ENCODE measurements around the gene SRMS. TPM values are rescaled to one million over a fixed set of nuclear protein-coding genes. Genes with fewer than 3 reads are reported as not detected.

The SRMS gene
- total and polyA plus RNA-seq, 2 donors (not counting 3 experiments of a cell fraction or from before 2014, with no cell fraction given), result not detected

DNA sequence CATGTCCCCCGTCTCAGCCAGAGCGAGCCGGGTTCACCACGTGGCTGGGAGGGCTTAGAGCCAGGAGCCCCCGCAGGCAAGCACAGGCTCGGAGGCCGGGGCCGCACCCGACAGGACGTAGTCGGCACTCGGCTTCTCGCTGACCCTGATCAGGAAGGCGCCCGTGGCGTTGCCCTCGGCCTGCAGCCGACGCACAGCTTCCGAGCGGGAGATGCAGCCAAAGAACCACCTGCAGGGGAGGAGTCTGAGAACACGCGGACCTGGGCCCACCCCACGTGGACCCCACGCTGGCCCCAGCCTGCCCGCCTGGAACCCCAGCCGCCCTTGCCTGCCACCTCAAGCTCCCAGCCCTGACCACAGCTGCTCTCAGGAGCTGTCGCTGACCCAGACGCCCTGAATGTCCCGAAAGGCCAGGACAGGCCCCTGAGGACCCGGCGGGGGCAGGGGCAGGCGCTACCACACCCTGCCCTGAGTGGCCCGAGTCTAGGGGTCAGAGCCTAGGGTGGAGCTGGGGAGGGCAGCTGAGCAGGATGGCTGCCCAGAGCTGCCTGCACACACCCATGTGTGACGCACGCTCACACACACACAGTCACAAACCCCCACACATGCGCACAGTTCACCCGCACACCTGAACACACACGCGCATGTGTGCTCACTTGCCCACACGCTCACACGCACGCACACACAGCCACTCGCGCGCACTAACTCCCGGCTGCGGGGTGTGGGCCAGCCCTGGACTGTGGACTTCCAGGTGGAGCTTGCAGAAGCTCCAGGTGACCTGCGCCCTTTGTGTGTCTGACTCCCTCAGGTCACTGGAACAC is 12.5 kb downstream of the SRMS start:
- Histone ChIP-seq H3K9me1 (replicated peaks; ENCODE audit: control insufficient read depth, extremely low read depth, insufficient read depth, low read length) (no peaks in the 10 kb centered on the region), H3K9ac (replicated peaks; ENCODE audit: extremely low read depth, insufficient read depth, low read length) (no peak overlapping the region), H3K4me3 (replicated peaks in 1 of 3; ENCODE audit: insufficient read depth in 1 of 3, low read depth in 1 of 3, low read length in 3 of 3) (no peak overlapping the region), H3K9me3 (replicated peaks; ENCODE audit: control insufficient read depth, insufficient read depth, low read length) (no peaks in the 10 kb centered on the region), H3K27me3 (ENCODE audit: control insufficient read depth in 2 of 2, insufficient read depth in 2 of 2, low read length in 2 of 2) (no peaks in the 10 kb centered on the region), H3K79me2 (ENCODE audit: control insufficient read depth, insufficient read depth, low read length) (no peaks in the 10 kb centered on the region), H3K4me2 (ENCODE audit: insufficient read depth, low read length) (no peak overlapping the region), H3K27ac (ENCODE audit: insufficient read depth, low read depth, low read length) (no peak overlapping the region), H3K36me3 (ENCODE audit: control insufficient read depth in 2 of 2, extremely low read depth in 1 of 2, insufficient read depth in 2 of 2, low read length in 2 of 2) (no peaks in the 10 kb centered on the region), H4K20me1 (replicated peaks; ENCODE audit: control insufficient read depth, extremely low read depth, insufficient read depth, low read length) (no peaks in the 10 kb centered on the region), H2AFZ (ENCODE audit: low read depth, low read length) (no peak overlapping the region), H3K4me1 (ENCODE audit: control insufficient read depth, extremely low read depth, insufficient read depth, low read length) (no peaks in the 10 kb centered on the region)
- POLR2A ChIA-PET, result no interaction called here
- no TSS peak for BruUV-seq (replicated peaks)
- CTCF ChIA-PET, result interaction anchor here (0.9 to 5.7 kb wide), 3 partner anchors 38 to 440 kb away, joined by 4 to 89 read pairs (median 30); no protein-coding TSS in a partner anchor
- FAIRE-seq (no peak), DNase-seq (ENCODE audit: low read depth, low spot score) (no peak)
- intact Hi-C loops (cut with micrococcal nuclease), result no loop called here
- TF ChIP-seq EZH2 (IDR thresholded peaks at IDR 0.05; ENCODE audit: borderline replicate concordance, low read depth, low read length, severe bottlenecking), result peak; percentile 39
- no peak for TF ChIP-seq GATA2 (IDR thresholded peaks at IDR 0.05; ENCODE audit: insufficient read depth, insufficient read length, low read depth, low read length)
- TF ChIP-seq, protein P1, sequence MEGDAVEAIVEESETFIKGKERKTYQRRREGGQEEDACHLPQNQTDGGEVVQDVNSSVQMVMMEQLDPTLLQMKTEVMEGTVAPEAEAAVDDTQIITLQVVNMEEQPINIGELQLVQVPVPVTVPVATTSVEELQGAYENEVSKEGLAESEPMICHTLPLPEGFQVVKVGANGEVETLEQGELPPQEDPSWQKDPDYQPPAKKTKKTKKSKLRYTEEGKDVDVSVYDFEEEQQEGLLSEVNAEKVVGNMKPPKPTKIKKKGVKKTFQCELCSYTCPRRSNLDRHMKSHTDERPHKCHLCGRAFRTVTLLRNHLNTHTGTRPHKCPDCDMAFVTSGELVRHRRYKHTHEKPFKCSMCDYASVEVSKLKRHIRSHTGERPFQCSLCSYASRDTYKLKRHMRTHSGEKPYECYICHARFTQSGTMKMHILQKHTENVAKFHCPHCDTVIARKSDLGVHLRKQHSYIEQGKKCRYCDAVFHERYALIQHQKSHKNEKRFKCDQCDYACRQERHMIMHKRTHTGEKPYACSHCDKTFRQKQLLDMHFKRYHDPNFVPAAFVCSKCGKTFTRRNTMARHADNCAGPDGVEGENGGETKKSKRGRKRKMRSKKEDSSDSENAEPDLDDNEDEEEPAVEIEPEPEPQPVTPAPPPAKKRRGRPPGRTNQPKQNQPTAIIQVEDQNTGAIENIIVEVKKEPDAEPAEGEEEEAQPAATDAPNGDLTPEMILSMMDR (IDR thresholded peaks at IDR 0.05; ENCODE audit: extremely low read depth in 1 of 2, insufficient read depth in 1 of 2, low read depth in 1 of 2, low read length in 2 of 2), result no peak
- TF ChIP-seq POLR2AphosphoS5 (IDR thresholded peaks at IDR 0.05; ENCODE audit: insufficient read depth, low read depth, low read length), result no peak
- TF ChIP-seq MYC (IDR thresholded peaks at IDR 0.05; ENCODE audit: low read depth, low read length), result no peak
- dilution Hi-C loops (cut with MboI; ENCODE audit: extremely low pct_ligation_motif_present, low sequenced_read_pairs), result no loop called here

All from endothelial cell of umbilical vein (primary cell).